Esophagus (tissue), 2 donors: ENCODE measurements around the gene PXMP4. TPM values are rescaled to one million over a fixed set of nuclear protein-coding genes. Genes with fewer than 3 reads are reported as not detected.

Experiments used
- H3K27ac ChIP-seq, 2 donors: one replicate each; pipeline ENCODE4 v1.5.1; 2013; ENCODE audit warnings: low read depth in 2 of 2, mild to moderate bottlenecking in 2 of 2, inconsistent platforms in 1 of 2, low read length in 1 of 2, moderate library complexity in 1 of 2
- H3K27me3 ChIP-seq, 2 donors: one replicate each; pipeline ENCODE4 v1.6.1; 2013; ENCODE audit warnings: low read length in 2 of 2, control low read depth in 1 of 2, mild to moderate bottlenecking in 1 of 2; ENCODE audit not compliant: insufficient read depth in 2 of 2, control insufficient read depth in 1 of 2
- H3K36me3 ChIP-seq, 2 donors: one replicate each; pipeline ENCODE4 v1.6.1; 2013; ENCODE audit warnings: low read length in 1 of 2; ENCODE audit not compliant: control insufficient read depth in 2 of 2, insufficient read depth in 2 of 2
- H3K4me1 ChIP-seq, 2 donors: one replicate each; pipeline ENCODE4 v1.6.1; 2013; ENCODE audit warnings: low read length in 1 of 2; ENCODE audit not compliant: control insufficient read depth in 2 of 2, insufficient read depth in 2 of 2
- H3K4me3 ChIP-seq, 2 donors: one replicate each; pipeline ENCODE4 v1.5.1; 2013; ENCODE audit warnings: low read length in 2 of 2, mild to moderate bottlenecking in 2 of 2, low read depth in 1 of 2, moderate library complexity in 1 of 2
- H3K9me3 ChIP-seq, 2 donors: one replicate each; pipeline ENCODE4 v1.6.1; 2013; ENCODE audit warnings: mild to moderate bottlenecking in 2 of 2, low read depth in 1 of 2, low read length in 1 of 2, moderate library complexity in 1 of 2; ENCODE audit not compliant: control insufficient read depth in 2 of 2, insufficient read depth in 1 of 2
- WGBS, 2 donors: extraction: QIAGEN DNeasy Blood & Tissue Kit; methylation state at CpG; one replicate each; pipeline ENCODE4 v1.1.7; 2013; 5-methylcytosine and 5-hydroxymethylcytosine counted together
- polyA plus RNA-seq, 2 donors: library from polyadenylated mRNA; stranded (reverse); fragments of 200-250 nt; gene quantifications; one replicate each; pipeline ENCODE4 v1.2.3, GENCODE V29; 2013
- donor health status: healthy with polysubstance abuse.
- donor health status: Bipolar disorder and iron deficiency.

The PXMP4 gene
- polyA plus RNA-seq, 2 donors, result 5.4 to 5.8 TPM

DNA sequence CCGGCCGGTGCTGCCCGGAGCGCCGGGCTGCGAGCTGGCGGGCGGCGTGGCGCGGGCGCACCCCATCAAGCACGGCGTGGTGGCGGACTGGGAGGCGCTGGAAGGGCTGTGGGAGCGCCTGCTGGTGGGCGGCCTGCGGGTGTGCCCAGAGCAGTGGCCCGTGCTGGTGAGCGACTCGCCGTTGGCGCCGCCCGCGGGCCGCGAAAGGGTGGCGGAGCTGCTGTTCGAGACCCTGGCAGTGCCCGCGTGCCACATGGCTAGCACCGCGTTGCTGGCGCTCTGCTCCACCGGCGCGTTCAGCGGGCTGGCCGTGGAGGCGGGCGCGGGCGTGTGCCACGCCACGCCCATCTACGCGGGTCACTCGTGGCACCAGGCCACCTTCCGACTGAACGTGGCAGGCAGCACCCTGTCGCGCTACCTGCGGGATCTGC, 52.9 kb downstream of the PXMP4 start:
- peaks cover 0 to 2% of the 10 kb centered on the region in 2 donors for H3K36me3 ChIP-seq
- H3K27me3 ChIP-seq, result no peaks in the 10 kb centered on the region
- WGBS, 2 donors, result 6 to 11% methylated on average over 21 to 55 of the region's 55 CpGs
- no peaks in the 10 kb centered on the region for H3K9me3 ChIP-seq
- H3K4me3 ChIP-seq, result peak overlapping the region; percentile 43 to 69
- peaks cover 2 to 25% of the 10 kb centered on the region in 2 donors for H3K4me1 ChIP-seq
- H3K27ac ChIP-seq, result peak overlapping the region; percentile 85 to 94

- WGBS, 2 donors, result 2% methylated on average over 50 of the region's 50 CpGs
- peaks cover 0 to 2% of the 10 kb centered on the region in 2 donors for H3K36me3 ChIP-seq
- no peaks in the 10 kb centered on the region for H3K27me3 ChIP-seq
- peaks cover 2 to 25% of the 10 kb centered on the region in 2 donors for H3K4me1 ChIP-seq
- H3K9me3 ChIP-seq, result no peaks in the 10 kb centered on the region
- peak within 1 kb of the TSS; percentile 85 to 94 for H3K27ac ChIP-seq
- peak within 1 kb of the TSS; percentile 43 to 69 for H3K4me3 ChIP-seq
Measured at GRCh38 chr20:33666293-33667244, 53.5 kb downstream of the PXMP4 start, which contains the start of gene ACTL10. ACTL10 (plus strand) TSS chr20:33666943; CDS start chr20:33667498, 555 bp downstream.

DNA sequence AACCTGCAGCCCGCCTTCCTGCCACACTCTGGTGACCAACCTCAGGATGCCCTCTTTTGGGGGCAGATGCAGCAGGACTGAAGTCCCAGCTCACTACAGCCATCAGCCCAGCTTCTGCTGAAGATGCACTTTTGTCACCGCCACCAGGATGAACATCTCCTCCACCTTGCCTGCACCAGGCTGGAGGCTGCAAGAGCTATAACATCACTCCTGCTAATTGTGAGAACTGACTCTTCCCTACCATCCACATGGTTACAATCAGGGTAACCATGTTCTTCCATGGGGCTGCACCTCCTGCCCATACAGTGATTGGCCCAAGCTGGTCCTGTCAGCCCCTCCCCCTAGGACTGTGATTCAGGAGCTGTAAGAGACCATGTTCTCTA, 55.4 kb downstream of the PXMP4 start:
- 92 to 95% methylated on average over 2 of the region's 2 CpGs for WGBS, 2 donors
- peaks cover 0 to 5% of the 10 kb centered on the region in 2 donors for H3K36me3 ChIP-seq
- H3K9me3 ChIP-seq, result no peaks in the 10 kb centered on the region
- H3K27ac ChIP-seq, result peak overlapping the region in 1 of 2 donors; percentile 51
- H3K4me1 ChIP-seq, result peaks cover 2 to 25% of the 10 kb centered on the region in 2 donors
- H3K27me3 ChIP-seq, result no peaks in the 10 kb centered on the region
- no peak overlapping the region for H3K4me3 ChIP-seq

DNA sequence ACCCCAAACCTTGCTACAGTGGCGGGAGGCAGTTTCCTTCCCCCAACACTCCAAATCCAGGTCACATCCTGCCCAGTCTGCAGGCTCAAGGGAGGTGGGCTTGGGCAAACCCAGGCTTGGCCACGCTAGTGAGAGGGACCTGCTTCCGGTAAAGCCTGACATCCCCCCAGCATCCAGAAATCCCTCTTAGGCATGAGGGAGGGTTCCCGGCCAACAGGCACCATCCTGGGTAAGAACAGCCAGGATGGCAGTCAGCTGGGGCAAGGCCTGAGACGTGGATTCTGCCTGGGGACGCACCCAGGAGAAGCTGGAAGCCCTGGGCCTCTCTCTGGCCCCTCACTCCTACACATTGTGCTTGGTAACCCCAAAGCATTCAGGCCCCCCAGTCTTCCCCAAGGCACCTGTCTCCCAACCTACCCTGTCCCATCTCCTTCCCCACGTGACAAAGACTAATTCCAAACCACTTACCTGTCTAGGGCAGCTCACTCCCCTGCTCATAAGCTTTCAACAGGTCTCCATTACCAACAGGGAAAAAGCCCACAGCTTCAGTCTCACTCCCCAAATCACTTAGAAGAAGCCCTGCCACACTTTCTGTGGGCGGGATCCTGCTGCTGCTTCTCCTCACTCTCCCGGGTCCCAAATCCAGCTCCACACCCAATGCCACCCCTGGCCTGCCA, 55.9 kb downstream of the PXMP4 start:
- peak overlapping the region; percentile 91 to 92 for H3K27ac ChIP-seq
- H3K4me3 ChIP-seq, result peak overlapping the region; percentile 75 to 82
- H3K4me1 ChIP-seq, result peaks cover 2 to 25% of the 10 kb centered on the region in 2 donors
- H3K36me3 ChIP-seq, result peaks cover 0 to 9% of the 10 kb centered on the region in 2 donors
- no peaks in the 10 kb centered on the region for H3K9me3 ChIP-seq
- H3K27me3 ChIP-seq, result no peaks in the 10 kb centered on the region
- 44% methylated on average over 9 of the region's 9 CpGs for WGBS, 2 donors

DNA sequence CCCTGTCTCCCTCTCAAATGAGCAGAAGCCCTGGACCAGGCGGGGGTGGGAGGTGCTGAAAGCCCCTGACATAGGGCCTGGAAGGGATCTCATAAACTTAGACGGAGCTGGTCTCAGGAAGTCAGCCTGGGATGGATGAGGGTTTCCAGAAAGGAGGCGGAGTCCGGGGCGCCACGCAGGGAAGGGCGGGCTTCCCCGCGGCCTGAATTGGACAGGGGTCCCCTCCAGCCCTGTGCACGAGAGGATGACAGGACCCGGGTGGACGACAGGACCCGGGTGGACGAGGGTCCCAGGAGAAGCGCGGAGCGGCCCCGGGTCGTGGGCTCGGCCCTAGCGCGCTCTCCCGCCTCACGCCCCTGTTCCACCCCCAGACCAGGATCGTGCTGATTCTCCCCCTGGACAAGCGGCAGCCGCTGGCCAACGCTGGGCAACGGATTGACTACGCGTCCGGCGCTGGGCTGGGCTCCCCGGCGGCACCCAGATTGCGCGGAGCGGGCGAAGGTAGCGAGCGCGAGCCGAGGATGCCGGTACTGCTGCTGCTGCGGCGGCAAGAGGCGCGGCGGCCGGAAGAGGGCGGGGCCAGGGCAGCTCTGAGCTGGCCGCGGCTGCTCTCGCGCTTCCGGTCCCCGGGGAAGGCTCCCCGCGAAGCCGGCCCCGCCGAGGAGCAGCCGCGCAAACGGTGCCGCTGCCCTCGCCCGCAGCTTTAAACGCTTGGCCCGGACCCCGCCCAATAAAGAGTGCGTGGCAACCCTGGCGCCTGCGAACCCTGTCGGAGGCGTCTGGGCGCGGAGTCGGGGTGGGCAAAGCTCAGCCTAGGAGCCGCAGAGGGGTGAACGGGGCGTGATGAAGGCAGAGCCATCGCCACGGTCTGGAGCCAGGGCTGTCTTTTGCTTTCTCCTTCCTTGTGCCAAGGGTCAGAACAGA, 56.7 kb downstream of the PXMP4 start:
- Histone ChIP-seq H3K4me3 (peak overlapping the region; percentile 75 to 82), H3K4me1 (peaks cover 2 to 25% of the 10 kb centered on the region in 2 donors), H3K27me3 (no peaks in the 10 kb centered on the region), H3K36me3 (peaks cover 0 to 15% of the 10 kb centered on the region in 2 donors), H3K27ac (peak overlapping the region; percentile 91 to 92), H3K9me3 (no peaks in the 10 kb centered on the region)
- WGBS, 2 donors, result 1% methylated on average over 79 to 84 of the region's 84 CpGs

DNA sequence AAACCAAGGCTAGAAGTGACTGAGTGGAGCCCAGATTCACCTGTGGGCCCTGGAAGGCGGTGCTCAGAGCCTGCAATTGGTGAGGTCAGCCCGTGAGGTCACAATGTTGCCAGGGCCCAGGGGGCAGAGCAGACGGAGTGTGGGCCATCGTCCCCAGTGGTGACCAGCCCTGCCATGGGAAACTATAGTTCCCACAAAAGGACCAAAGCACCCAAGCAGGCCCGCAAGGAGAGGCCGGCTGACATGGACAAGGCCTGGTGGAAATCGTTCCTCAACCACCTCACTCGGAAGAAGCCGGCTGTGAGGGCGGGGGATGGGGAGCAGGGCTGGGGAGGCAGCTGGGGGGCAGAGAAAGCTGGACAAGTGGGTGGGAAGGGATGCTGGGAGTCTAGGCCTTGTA, 57.9 kb downstream of the PXMP4 start, which contains the start of gene C20orf144:
Gene C20orf144, plus strand, starts transcription at position 156 of the 400 bp plus-strand sequence. Its CDS starts 19 bp downstream, at position 175.
- Histone ChIP-seq H3K4me1 (peaks cover 2 to 19% of the 10 kb centered on the region in 2 donors), H3K36me3 (peaks cover 4 to 15% of the 10 kb centered on the region in 2 donors), H3K27me3 (no peaks in the 10 kb centered on the region), H3K9me3 (no peaks in the 10 kb centered on the region), H3K27ac (peak within 1 kb of the TSS; percentile 91 to 92), H3K4me3 (peak within 1 kb of the TSS; percentile 75 to 82)
- WGBS, 2 donors, result 92 to 94% methylated on average over 10 of the region's 10 CpGs

GRCh38 chr20:33660685-33661058, 59.4 kb downstream of the PXMP4 start:
- H3K4me3 ChIP-seq, result no peak overlapping the region
- H3K4me1 ChIP-seq, result peaks cover 2 to 13% of the 10 kb centered on the region in 2 donors
- 88 to 93% methylated on average over 7 of the region's 7 CpGs for WGBS, 2 donors
- no peak overlapping the region for H3K27ac ChIP-seq
- H3K36me3 ChIP-seq, result peaks cover 4 to 15% of the 10 kb centered on the region in 2 donors
- H3K9me3 ChIP-seq, result no peaks in the 10 kb centered on the region
- H3K27me3 ChIP-seq, result no peaks in the 10 kb centered on the region

DNA sequence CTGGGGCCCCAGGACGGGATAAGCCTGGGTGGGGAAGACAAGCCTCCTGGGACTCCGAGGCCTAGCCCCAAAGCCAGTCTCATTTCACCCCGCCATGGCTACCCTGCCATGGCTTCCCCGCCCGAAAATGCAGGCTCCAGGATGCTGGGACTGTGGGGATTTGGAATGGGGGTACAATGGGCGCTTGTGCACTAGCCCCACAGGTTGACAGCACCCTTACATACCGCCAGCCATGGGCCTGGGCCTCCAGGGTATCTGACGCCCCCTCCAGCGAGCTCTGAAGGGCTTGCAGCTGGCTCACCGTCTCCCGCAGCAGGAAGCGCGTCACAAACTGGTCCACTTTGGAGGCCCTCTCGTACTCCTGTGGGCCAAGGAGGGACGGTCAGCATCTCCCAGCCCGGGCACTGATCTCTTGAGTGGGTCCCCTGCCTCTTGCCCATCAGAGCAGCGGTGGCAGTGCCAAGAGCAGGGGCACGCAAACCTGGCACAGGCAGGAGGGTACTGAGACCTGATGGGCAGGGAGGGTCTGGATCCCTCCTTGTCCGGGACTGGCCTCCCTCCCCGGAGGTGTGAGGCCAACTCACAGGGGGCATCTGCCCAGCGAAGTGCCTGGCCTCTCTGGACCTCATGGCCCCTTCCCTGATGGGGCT, 60.0 kb downstream of the PXMP4 start:
- Histone ChIP-seq H3K4me3 (no peak overlapping the region), H3K9me3 (no peaks in the 10 kb centered on the region), H3K27ac (no peak overlapping the region), H3K36me3 (peaks cover 4 to 15% of the 10 kb centered on the region in 2 donors), H3K27me3 (no peaks in the 10 kb centered on the region), H3K4me1 (peaks cover 2 to 14% of the 10 kb centered on the region in 2 donors)
- 91 to 92% methylated on average over 21 of the region's 21 CpGs for WGBS, 2 donors
